Nephron (organoid): ENCODE results near the gene AFF3.

ENCODE experiments used
- H3K27ac Mint-ChIP-seq, 3 experiments: 2 replicates each; pipeline ENCODE4 v1.8.0; 2020; ENCODE audit warnings: mixed read lengths in 3 of 3, mild to moderate bottlenecking in 2 of 3, moderate library complexity in 1 of 3
- H3K27me3 Mint-ChIP-seq: 2 replicates; pipeline ENCODE4 v1.8.0; 2021; ENCODE audit warnings: low read depth, mild to moderate bottlenecking, moderate library complexity, mixed read lengths
- H3K36me3 Mint-ChIP-seq: 2 replicates; pipeline ENCODE4 v1.8.0; 2020; ENCODE audit warnings: low read depth, mixed read lengths
- H3K4me1 Mint-ChIP-seq: 2 replicates; pipeline ENCODE4 v1.8.0; 2020; ENCODE audit warnings: mixed read lengths
- H3K4me3 Mint-ChIP-seq, 3 experiments: 2 replicates each; pipeline ENCODE4 v1.8.0; 2020; ENCODE audit warnings: mild to moderate bottlenecking in 3 of 3, mixed read lengths in 3 of 3, moderate library complexity in 2 of 3
- H3K9me3 Mint-ChIP-seq: 2 replicates; pipeline ENCODE4 v1.8.0; 2020; ENCODE audit warnings: mixed read lengths
- TF ChIP-seq, protein P1 (sequence below), 3 experiments: fragments of 200-600 bp; sonication (generic); IDR thresholded peaks; one replicate each; pipeline ENCODE4 v1.5.0; 2021; ENCODE audit warnings: antibody characterized with exemption in 3 of 3; ENCODE audit not compliant: unreplicated experiment in 3 of 3

The AFF3 gene

DNA sequence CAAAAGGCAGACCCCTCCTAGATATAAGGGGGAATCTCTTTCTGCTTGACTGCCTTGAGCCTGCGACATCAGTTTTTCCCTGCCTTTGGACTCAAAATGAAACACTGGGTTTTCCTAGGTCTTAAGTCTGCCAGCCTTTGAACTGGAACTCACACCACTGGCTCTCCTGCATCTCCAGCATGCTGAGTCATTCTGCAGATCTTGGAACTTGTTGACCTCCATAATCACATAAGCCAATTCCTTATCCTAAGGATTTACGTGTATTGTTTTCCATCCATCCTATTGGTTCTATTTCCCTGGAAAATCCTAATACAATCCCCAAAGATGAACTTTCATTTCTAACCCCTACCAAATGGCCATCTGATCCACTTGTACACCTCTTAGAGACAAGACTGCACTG is 88.0 kb downstream of the AFF3 start:
- Mint-ChIP-seq H3K36me3 (peaks cover 60% of the 10 kb centered on the region), H3K9me3 (no peaks in the 10 kb centered on the region), H3K4me3 (no peak overlapping the region), H3K4me1 (peaks cover 18% of the 10 kb centered on the region), H3K27ac (peak overlapping the region in 1 of 3 experiments; percentile 21), H3K27me3 (no peaks in the 10 kb centered on the region)
- TF ChIP-seq, protein P1, sequence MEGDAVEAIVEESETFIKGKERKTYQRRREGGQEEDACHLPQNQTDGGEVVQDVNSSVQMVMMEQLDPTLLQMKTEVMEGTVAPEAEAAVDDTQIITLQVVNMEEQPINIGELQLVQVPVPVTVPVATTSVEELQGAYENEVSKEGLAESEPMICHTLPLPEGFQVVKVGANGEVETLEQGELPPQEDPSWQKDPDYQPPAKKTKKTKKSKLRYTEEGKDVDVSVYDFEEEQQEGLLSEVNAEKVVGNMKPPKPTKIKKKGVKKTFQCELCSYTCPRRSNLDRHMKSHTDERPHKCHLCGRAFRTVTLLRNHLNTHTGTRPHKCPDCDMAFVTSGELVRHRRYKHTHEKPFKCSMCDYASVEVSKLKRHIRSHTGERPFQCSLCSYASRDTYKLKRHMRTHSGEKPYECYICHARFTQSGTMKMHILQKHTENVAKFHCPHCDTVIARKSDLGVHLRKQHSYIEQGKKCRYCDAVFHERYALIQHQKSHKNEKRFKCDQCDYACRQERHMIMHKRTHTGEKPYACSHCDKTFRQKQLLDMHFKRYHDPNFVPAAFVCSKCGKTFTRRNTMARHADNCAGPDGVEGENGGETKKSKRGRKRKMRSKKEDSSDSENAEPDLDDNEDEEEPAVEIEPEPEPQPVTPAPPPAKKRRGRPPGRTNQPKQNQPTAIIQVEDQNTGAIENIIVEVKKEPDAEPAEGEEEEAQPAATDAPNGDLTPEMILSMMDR (IDR thresholded peaks at IDR 0.05; ENCODE audit: unreplicated experiment in 3 of 3) = no peak

DNA sequence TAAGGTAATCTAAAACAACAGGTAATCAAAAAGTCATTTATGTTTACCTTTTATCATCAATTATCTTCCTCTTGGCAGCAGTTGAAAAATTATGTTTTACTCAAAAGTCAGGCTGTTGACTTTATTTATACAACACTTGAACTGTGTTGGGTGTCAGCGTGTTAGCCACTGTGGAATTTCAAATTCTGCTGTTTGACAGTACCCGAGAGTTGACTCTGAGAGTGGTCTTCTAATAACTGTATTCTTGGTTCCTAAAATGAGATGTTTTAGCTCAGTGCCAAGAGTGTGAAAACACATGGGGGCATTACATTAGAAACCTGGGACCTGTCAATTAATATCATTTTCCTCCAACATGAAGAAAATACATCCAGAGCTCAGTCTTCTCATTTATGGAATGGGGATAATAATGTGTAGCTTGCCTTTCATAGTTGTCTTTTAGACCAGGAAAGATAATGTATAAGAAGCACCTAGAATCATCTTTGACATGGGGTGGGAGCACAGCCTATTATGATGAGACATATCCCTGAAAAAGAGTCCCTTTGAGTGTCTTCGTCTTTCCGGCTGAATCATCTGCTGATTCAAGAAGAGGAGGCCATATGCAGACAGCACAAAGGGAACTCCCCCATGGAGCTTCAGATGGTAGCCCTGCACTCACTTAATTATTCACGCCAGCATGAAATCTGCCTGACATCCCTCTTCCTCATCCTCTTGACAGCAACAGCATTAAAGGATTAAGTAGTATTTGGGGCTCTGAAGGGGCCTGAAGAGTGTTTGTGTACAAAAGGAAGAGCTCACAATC is 89.1 kb downstream of the AFF3 start:
- Mint-ChIP-seq H3K4me3 (no peak overlapping the region), H3K27ac (no peak overlapping the region), H3K27me3 (no peaks in the 10 kb centered on the region), H3K36me3 (peaks cover 60% of the 10 kb centered on the region), H3K9me3 (no peaks in the 10 kb centered on the region), H3K4me1 (peaks cover 18% of the 10 kb centered on the region)
- TF ChIP-seq, protein P1 (IDR thresholded peaks at IDR 0.05; ENCODE audit: unreplicated experiment in 3 of 3) = no peak

DNA sequence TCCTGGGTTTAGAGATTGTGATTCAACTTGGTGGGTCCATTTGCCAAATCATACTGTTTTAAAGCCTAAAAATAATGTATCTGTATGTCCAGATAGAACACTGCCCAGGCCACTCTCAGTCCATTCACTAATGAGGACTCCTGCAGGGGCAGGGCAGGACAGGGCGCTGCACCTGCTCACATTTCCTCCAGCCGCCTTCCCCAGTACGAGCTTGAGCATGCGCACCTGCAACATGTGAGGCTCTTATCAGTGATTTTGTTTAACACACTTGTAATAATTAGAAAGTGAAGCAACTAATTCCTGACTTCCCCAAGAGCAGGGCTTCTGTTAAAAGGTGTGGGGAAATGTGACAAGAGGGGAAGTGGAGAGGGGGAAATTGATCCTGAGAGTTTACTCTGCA is 89.7 kb downstream of the AFF3 start:
- H3K9me3 Mint-ChIP-seq = no peaks in the 10 kb centered on the region
- TF ChIP-seq, protein P1 (IDR thresholded peaks at IDR 0.05; ENCODE audit: unreplicated experiment in 3 of 3) = no peak
- H3K4me3 Mint-ChIP-seq = no peak overlapping the region
- H3K4me1 Mint-ChIP-seq = peaks cover 14% of the 10 kb centered on the region
- peak overlapping the region in 1 of 3 experiments; percentile 18 for H3K27ac Mint-ChIP-seq
- H3K36me3 Mint-ChIP-seq = peaks cover 55% of the 10 kb centered on the region
- no peaks in the 10 kb centered on the region for H3K27me3 Mint-ChIP-seq

DNA sequence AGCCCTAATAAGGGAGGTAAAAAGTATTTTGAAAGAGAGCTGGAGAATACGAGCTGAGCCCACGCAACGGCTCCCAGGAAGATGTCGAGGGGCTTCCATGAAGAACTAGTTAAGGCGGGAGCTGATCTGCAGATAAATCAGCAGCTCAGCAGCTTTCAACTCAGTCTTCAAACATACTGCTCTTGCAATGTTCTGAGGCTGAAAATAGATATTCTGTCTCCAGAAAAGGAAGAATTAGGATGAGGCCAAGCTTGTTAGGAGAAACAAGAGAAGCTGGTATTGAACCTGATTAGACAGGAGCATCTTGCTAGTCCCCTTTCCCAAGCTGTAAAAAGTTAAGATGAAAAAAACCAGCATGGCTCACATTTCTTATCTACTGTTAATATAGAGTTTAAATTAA is 91.1 kb downstream of the AFF3 start:
- Mint-ChIP-seq H3K36me3 (peaks cover 47% of the 10 kb centered on the region), H3K27me3 (no peaks in the 10 kb centered on the region), H3K4me3 (no peak overlapping the region), H3K9me3 (no peaks in the 10 kb centered on the region), H3K27ac (peak overlapping the region in 1 of 3 experiments; percentile 35), H3K4me1 (peaks cover 10% of the 10 kb centered on the region)
- TF ChIP-seq, protein P1 (IDR thresholded peaks at IDR 0.05; ENCODE audit: unreplicated experiment in 3 of 3) = no peak

DNA sequence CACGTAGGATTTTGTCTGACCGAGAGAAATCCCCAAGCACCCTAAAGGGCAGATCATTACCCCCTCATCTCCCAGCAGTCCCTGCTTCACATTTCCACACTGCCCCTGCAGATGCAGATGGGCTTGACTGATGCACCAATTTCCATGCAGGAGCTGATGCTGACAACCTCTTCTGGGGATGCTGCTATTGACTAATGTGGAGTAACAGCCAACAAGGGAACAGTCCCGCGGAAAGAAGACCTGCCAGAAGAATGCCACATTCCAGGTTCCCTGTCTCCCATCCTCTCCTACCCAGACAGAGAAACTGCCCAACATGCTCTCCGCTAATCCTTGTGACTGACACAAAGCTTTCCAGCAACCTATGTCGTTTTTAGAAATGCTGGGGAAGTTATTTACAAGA is 91.7 kb downstream of the AFF3 start:
- H3K27ac Mint-ChIP-seq = peak overlapping the region in 1 of 3 experiments; percentile 35
- TF ChIP-seq, protein P1 (IDR thresholded peaks at IDR 0.05; ENCODE audit: unreplicated experiment in 3 of 3) = no peak
- H3K9me3 Mint-ChIP-seq = no peaks in the 10 kb centered on the region
- H3K27me3 Mint-ChIP-seq = no peaks in the 10 kb centered on the region
- H3K4me3 Mint-ChIP-seq = no peak overlapping the region
- H3K4me1 Mint-ChIP-seq = peaks cover 5% of the 10 kb centered on the region
- peaks cover 42% of the 10 kb centered on the region for H3K36me3 Mint-ChIP-seq
